Endothelial cell of umbilical vein (primary cell): ENCODE measurements around the gene EIF4E1B. TPM values are rescaled to one million over a fixed set of nuclear protein-coding genes. Genes with fewer than 3 reads are reported as not detected.

Experiments
- BruUV-seq: library from RNA; stranded (reverse); fragments of 400-500 nt; replicated peaks from 2 replicates; lab custom pipeline; 2021; lab: Mats Ljungman, UMichigan
- CTCF ChIA-PET: fragments of 300-600, 350-600 bp; sonication (Branson Sonifier 250); formaldehyde crosslinking; loops from one replicate; lab custom pipeline; 2021; ENCODE audit warnings: antibody characterized with exemption, inconsistent platforms; lab: Charles Lee
- POLR2A ChIA-PET: fragments of 300-600, 350-600 bp; sonication (Branson Sonifier 250); formaldehyde crosslinking; loops from one replicate; lab custom pipeline; 2021; ENCODE audit warnings: antibody characterized with exemption, inconsistent platforms; lab: Charles Lee
- DNase-seq: peaks from one replicate; pipeline ENCODE4 v3.0.0-alpha.2; 2011; ENCODE audit warnings: low read depth, low spot score
- FAIRE-seq: peaks from 2 replicates; lab custom pipeline; 2011; peaks lifted over from hg19 to GRCh38; lab: Jason Lieb, UNC
- H2AFZ ChIP-seq: 2 replicates; pipeline ENCODE4 v1.6.0; 2012; ENCODE audit warnings: low read depth, low read length, control low read depth, inconsistent platforms
- H3K27ac ChIP-seq: 2 replicates; pipeline ENCODE4 v1.5.1; 2011; ENCODE audit warnings: low read depth, mild to moderate bottlenecking, control low read depth, low read length, moderate library complexity; ENCODE audit not compliant: insufficient read depth
- H3K27me3 ChIP-seq, 2 experiments: 2 replicates each; pipeline versions ENCODE4 v1.6.0 to v1.6.1; 2011; ENCODE audit warnings: low read length in 2 of 2, mixed read lengths in 1 of 2; ENCODE audit not compliant: control insufficient read depth in 2 of 2, insufficient read depth in 2 of 2
- H3K36me3 ChIP-seq, 2 experiments: 2 replicates in 1 of 2; 3 replicates in 1 of 2; pipeline ENCODE4 v1.5.1; 2011; ENCODE audit warnings: low read length in 2 of 2, mild to moderate bottlenecking in 1 of 2, moderate library complexity in 1 of 2; ENCODE audit not compliant: control insufficient read depth in 2 of 2, insufficient read depth in 2 of 2; ENCODE audit errors: extremely low read depth in 1 of 2
- H3K4me1 ChIP-seq: 3 replicates; pipeline ENCODE4 v1.5.1; 2011; ENCODE audit warnings: mild to moderate bottlenecking, low read length; ENCODE audit not compliant: control insufficient read depth, insufficient read depth; ENCODE audit errors: extremely low read depth
- H3K4me2 ChIP-seq: 2 replicates; pipeline ENCODE4 v1.6.1; 2011; ENCODE audit warnings: low read length, control low read depth, mixed read lengths; ENCODE audit not compliant: insufficient read depth
- H3K4me3 ChIP-seq, 3 experiments: fragments of 200-600 bp in 1 of 3; sonication (generic), shearing (Covaris generic) in 1 of 3; replicated peaks in 1 of 3; 2 replicates each; pipeline ENCODE4 v1.5.1; 2011 to 2016; ENCODE audit warnings: control low read depth in 3 of 3, low read length in 3 of 3, mild to moderate bottlenecking in 2 of 3, inconsistent platforms in 1 of 3, low read depth in 1 of 3, moderate library complexity in 1 of 3; ENCODE audit not compliant: insufficient read depth in 1 of 3
- H3K79me2 ChIP-seq: 2 replicates; pipeline ENCODE4 v1.6.0; 2012; ENCODE audit warnings: low read length, inconsistent platforms; ENCODE audit not compliant: control insufficient read depth, insufficient read depth
- H3K9ac ChIP-seq: replicated peaks from 2 replicates; pipeline ENCODE3; 2011; ENCODE audit warnings: low read length, control low read depth; ENCODE audit not compliant: insufficient read depth; ENCODE audit errors: extremely low read depth
- H3K9me1 ChIP-seq: replicated peaks from 3 replicates; pipeline ENCODE4 v1.6.0; 2011; ENCODE audit warnings: mild to moderate bottlenecking, low read length; ENCODE audit not compliant: control insufficient read depth, insufficient read depth; ENCODE audit errors: extremely low read depth
- H3K9me3 ChIP-seq: replicated peaks from 2 replicates; pipeline ENCODE4 v1.5.1; 2012; ENCODE audit warnings: low read length, inconsistent platforms; ENCODE audit not compliant: control insufficient read depth, insufficient read depth
- H4K20me1 ChIP-seq: replicated peaks from 2 replicates; pipeline ENCODE3; 2011; ENCODE audit warnings: mild to moderate bottlenecking, low read length; ENCODE audit not compliant: control insufficient read depth, insufficient read depth; ENCODE audit errors: extremely low read depth
- CTCF ChIP-seq, 2 donors: IDR thresholded peaks; 1 replicate in 1 of 2; 2 replicates in 1 of 2; pipeline ENCODE4 v1.5.1; 2011; ENCODE audit warnings: low read length in 2 of 2, mild to moderate bottlenecking in 2 of 2, moderate library complexity in 2 of 2, control low read depth in 1 of 2, inconsistent platforms in 1 of 2, low read depth in 1 of 2; ENCODE audit not compliant: insufficient read depth in 1 of 2; ENCODE audit errors: extremely low read depth in 1 of 2
- FOS ChIP-seq: IDR thresholded peaks from 2 replicates; pipeline ENCODE4 v1.6.1; 2011; ENCODE audit warnings: mild to moderate bottlenecking, low read length, moderate library complexity, borderline replicate concordance; ENCODE audit not compliant: insufficient read depth
- GATA2 ChIP-seq: IDR thresholded peaks from 2 replicates; pipeline ENCODE4 v1.7.0; 2011; ENCODE audit warnings: low read depth, mild to moderate bottlenecking, moderate library complexity, mixed read lengths, low read length; ENCODE audit not compliant: insufficient read length, insufficient read depth
- JUN ChIP-seq: IDR thresholded peaks from 2 replicates; pipeline ENCODE4 v1.6.1; 2011; ENCODE audit warnings: borderline replicate concordance, low read depth; ENCODE audit not compliant: insufficient read length, insufficient read depth
- MYC ChIP-seq: IDR thresholded peaks from one replicate; pipeline ENCODE4 v1.6.1; 2011; ENCODE audit warnings: mild to moderate bottlenecking, low read depth, low read length
- POLR2A ChIP-seq: IDR thresholded peaks from 2 replicates; pipeline ENCODE4 v1.6.1; 2012; ENCODE audit warnings: low read depth, mild to moderate bottlenecking, control low read depth, low read length
- POLR2AphosphoS5 ChIP-seq: IDR thresholded peaks from 2 replicates; pipeline ENCODE4 v1.6.1; 2012; ENCODE audit warnings: low read depth, mild to moderate bottlenecking, control low read depth, low read length, moderate library complexity; ENCODE audit not compliant: insufficient read depth
- dilution Hi-C: fragments of 300-500 bp; cut with MboI; formaldehyde crosslinking; loops from one replicate; pipeline ENCODE4 v1.15.0; 2019; ENCODE audit warnings: low sequenced_read_pairs; ENCODE audit not compliant: extremely low pct_ligation_motif_present
- intact Hi-C: fragments of 100-400 bp; cut with micrococcal nuclease; formaldehyde crosslinking; loops from one replicate; pipeline ENCODE4 v1.10.0; 2022
- polyA plus RNA-seq, 4 experiments: library from polyadenylated mRNA; depleted of rRNA in 3 of 4; stranded (reverse) in 3 of 4; unstranded in 1 of 4; fragments of >200 nt; gene quantifications; 2 replicates each; pipeline versions ENCODE4 v1.2.1 to v1.2.3, GENCODE V29; 2011 to 2012; ENCODE audit warnings: missing spikeins in 1 of 4
- total RNA-seq: library from RNA; stranded (reverse); gene quantifications from 2 replicates; pipeline ENCODE4 v1.2.3, GENCODE V29; 2021

The EIF4E1B gene
- total and polyA plus RNA-seq, 2 donors (not counting 3 experiments of a cell fraction or from before 2014, with no cell fraction given), result not detected

DNA sequence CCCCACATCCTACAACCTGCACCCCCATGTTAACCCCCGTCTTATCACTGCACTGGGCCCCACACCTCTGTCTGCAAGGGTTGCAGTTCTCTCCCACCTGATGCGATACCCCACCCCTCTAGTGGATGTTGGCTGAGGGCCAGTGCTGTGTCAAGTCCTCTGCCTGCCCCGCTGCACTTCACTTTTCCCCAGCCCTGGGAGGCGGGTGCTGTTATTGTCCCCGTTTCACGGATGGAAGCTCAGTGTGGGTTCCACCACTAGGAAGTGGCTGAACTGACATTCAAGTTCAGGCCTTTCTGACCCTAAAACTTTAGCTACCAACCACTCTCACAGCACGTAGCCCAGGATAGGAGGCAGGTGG lies 3.6 kb upstream of the EIF4E1B start:
- no peak overlapping the region for H3K27ac ChIP-seq
- H4K20me1 ChIP-seq, result no peaks in the 10 kb centered on the region
- no peaks in the 10 kb centered on the region for H3K36me3 ChIP-seq
- intact Hi-C loops (no loop called here), dilution Hi-C loops (no loop called here)
- H3K9me1 ChIP-seq, result no peaks in the 10 kb centered on the region
- no peak overlapping the region for H3K4me2 ChIP-seq
- POLR2A ChIA-PET, result no interaction called here
- H3K4me3 ChIP-seq, result no peak overlapping the region
- H3K9me3 ChIP-seq, result no peaks in the 10 kb centered on the region
- H3K9ac ChIP-seq, result no peak overlapping the region
- no peak overlapping the region for H2AFZ ChIP-seq
- H3K27me3 ChIP-seq, result peaks cover 47 to 53% of the 10 kb centered on the region in 2 experiments
- DNase-seq (no peak), FAIRE-seq (no peak)
- CTCF ChIA-PET, result no interaction called here
- no peaks in the 10 kb centered on the region for H3K4me1 ChIP-seq
- H3K79me2 ChIP-seq, result no peaks in the 10 kb centered on the region
- no TSS peak for BruUV-seq
- TF ChIP-seq POLR2AphosphoS5, result no peak
- TF ChIP-seq JUN, result no peak
- no peak for TF ChIP-seq GATA2
- no peak for TF ChIP-seq FOS
- TF ChIP-seq POLR2A, result no peak

- Histone ChIP-seq H3K27me3 (peaks cover 49 to 57% of the 10 kb centered on the region in 2 experiments), H3K4me2 (no peak overlapping the region), H3K79me2 (no peaks in the 10 kb centered on the region), H4K20me1 (no peaks in the 10 kb centered on the region), H3K9ac (no peak overlapping the region), H3K9me1 (no peaks in the 10 kb centered on the region), H3K36me3 (no peaks in the 10 kb centered on the region), H3K9me3 (no peaks in the 10 kb centered on the region), H2AFZ (no peak overlapping the region), H3K27ac (no peak overlapping the region), H3K4me1 (no peaks in the 10 kb centered on the region), H3K4me3 (no peak overlapping the region)
- ChIA-PET POLR2A (no interaction called here), CTCF (no interaction called here)
- dilution Hi-C loops, result no loop called here
- FAIRE-seq, result no peak
- intact Hi-C loops, result no loop called here
- DNase-seq, result no peak
- TF ChIP-seq FOS (no peak), GATA2 (no peak), MYC (no peak), POLR2A (no peak), CTCF (IDR thresholded peaks at IDR 0.05; ENCODE audit: extremely low read depth in 1 of 2, insufficient read depth in 1 of 2, low read depth in 1 of 2, low read length in 2 of 2) (no peak)
- BruUV-seq, result no TSS peak
Measured at GRCh38 chr5:176627582-176627981, 2.9 kb upstream of the EIF4E1B start.
